Stimulated activated naive CD8-positive, alpha-beta T cell treated with anti-CD3 and anti-CD28 coated beads, Interleukin-15, Interleukin-2, amounts not matched to agents 100 ng/mL and 50 ng/mL, for 24 hours (primary cell): ENCODE results near the gene MYBPC1.
A peak's percentile ranks its signal among the peaks of the same experiment; 100 is the strongest.

Experiments
- H3K27ac Mint-ChIP-seq: one replicate; pipeline ENCODE4 v1.8.0; 2021; ENCODE audit warnings: mild to moderate bottlenecking, mixed read lengths
- H3K27me3 Mint-ChIP-seq: one replicate; pipeline ENCODE4 v1.8.0; 2021; ENCODE audit warnings: mixed read lengths
- H3K36me3 Mint-ChIP-seq: one replicate; pipeline ENCODE4 v1.8.0; 2021; ENCODE audit warnings: low read depth, mixed read lengths
- H3K4me1 Mint-ChIP-seq: one replicate; pipeline ENCODE4 v1.8.0; 2021; ENCODE audit warnings: low read depth, mixed read lengths
- H3K4me3 Mint-ChIP-seq: one replicate; pipeline ENCODE4 v1.8.0; 2021; ENCODE audit warnings: mild to moderate bottlenecking, mixed read lengths
- H3K9me3 Mint-ChIP-seq: one replicate; pipeline ENCODE4 v1.8.0; 2021; ENCODE audit warnings: mixed read lengths

The MYBPC1 gene

DNA sequence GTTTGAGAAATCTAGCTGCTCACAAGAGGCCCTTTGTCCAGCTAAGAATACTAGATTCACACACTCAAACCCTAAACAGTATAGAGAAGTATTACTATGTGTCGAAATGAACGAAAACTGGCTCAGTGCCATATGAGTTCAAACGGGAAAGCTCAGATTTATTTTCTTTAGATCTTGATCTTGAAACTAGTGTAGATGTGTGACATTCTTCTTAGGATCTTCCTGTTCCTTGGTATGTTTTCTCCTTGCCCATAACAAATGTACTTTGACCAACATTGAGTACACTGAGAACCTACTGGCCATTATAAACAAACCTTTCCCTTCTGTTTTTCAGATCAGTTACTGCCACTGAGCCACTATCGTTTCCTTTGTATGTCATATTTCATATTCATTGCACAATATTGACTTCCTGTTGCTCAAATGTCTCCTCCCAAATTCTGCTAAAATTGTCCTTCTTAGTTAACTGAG lies 21.3 kb downstream of the MYBPC1 start:
- H3K4me1 Mint-ChIP-seq = peaks cover 18% of the 10 kb centered on the region
- H3K9me3 Mint-ChIP-seq = no peaks in the 10 kb centered on the region
- H3K4me3 Mint-ChIP-seq = no peak overlapping the region
- peaks cover 3% of the 10 kb centered on the region for H3K27me3 Mint-ChIP-seq
- H3K36me3 Mint-ChIP-seq = no peaks in the 10 kb centered on the region
- no peak overlapping the region for H3K27ac Mint-ChIP-seq

DNA sequence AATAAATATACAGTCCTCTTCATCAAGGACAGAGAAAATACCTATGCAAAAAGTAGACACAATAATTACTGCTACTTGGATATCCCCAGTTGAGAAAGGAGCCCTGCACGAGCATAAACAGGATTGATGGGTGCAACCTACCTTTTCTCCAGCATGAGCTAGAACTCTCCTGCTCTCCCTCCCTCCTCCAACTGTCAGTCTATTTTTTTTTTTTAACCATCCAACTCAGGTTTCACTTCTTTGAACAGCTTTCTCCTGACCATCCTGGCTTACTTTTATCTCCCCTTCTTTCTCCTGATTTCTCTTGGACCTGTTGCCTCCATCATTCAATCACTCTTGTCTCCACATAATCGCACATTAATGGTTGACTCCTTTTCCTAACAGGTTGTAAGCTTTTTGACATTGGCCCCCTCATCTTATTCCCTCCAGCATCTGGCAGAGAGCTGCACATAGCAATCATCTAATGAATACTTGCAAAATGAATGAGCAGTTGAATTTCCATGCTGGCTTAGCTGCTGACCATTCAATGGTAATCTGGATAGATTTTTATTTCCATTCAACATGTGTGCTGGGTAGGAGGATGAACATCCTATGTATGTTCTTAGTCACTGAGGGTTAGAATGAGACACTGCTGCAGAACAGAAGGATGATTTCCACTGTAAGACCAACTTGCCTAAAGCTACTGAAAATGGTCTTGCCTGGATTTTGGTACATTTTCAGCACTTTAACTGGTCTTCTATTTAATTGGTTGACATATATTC lies 24.4 kb downstream of the MYBPC1 start:
- Mint-ChIP-seq H3K27me3 (peaks cover 3% of the 10 kb centered on the region), H3K27ac (no peak overlapping the region), H3K9me3 (no peaks in the 10 kb centered on the region), H3K4me1 (peaks cover 18% of the 10 kb centered on the region), H3K4me3 (no peak overlapping the region), H3K36me3 (no peaks in the 10 kb centered on the region)

DNA sequence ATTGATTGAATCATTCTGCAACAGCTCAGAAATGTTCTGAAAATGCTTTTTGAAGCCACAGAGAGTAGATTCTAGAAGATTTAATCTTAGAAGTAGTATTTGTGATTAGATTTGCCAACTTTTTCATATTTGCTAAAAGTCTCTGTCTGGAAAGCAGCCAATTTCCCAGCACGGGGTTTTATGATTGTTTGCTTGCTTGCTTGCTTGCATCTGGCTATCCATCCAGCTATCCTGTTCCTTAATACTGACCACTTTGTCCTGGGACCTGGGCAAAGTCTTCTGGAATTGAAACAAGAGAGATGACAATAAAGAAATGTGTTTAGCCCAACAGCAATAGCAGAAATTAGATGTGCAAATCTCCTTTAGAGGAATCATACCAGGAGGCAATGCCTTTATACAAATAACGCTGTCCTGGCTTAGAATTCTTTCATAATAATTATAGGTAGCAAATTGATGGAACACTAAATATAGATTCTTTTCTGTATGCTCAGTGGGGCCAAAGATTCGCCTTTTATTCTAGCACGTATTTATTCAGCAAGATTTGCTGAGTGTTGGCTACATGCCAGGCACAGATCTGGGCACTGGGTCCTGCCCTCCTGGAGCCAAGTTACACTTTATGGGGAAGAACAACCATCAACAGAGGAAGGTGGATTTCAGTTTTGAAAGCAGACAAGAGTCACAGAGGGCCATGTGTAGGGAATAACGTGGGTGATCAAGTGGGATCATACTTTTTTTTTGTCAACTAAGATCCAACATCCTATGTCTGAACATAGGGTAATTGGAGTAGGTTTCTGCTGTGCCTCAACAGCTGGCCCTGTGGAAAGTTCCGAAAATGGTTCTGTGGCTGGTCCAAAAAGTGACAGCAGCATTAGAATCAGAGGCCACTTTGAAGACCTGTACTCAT lies 25.3 kb downstream of the MYBPC1 start:
- H3K27me3 Mint-ChIP-seq = peaks cover 3% of the 10 kb centered on the region
- no peaks in the 10 kb centered on the region for H3K36me3 Mint-ChIP-seq
- no peak overlapping the region for H3K27ac Mint-ChIP-seq
- H3K9me3 Mint-ChIP-seq = no peaks in the 10 kb centered on the region
- H3K4me1 Mint-ChIP-seq = peaks cover 18% of the 10 kb centered on the region
- no peak overlapping the region for H3K4me3 Mint-ChIP-seq

DNA sequence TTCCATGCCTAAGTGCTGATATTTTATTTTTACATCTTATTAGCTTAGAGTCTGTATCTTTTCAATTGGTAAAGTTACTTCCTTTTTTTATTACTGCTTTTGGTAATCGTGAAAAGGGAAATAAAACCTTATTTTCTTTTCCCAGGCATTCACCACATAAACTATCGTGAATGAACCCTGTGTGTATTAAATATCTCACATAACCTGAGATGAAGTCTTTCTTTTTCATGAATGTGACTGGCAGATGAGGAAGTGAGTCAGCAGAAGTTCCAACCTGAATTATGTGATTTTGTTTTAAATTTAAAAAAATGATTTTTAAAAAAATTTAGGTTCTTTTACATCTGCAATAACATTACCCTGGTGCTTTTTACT lies 26.0 kb downstream of the MYBPC1 start:
- peaks cover 15% of the 10 kb centered on the region for H3K4me1 Mint-ChIP-seq
- no peaks in the 10 kb centered on the region for H3K9me3 Mint-ChIP-seq
- no peak overlapping the region for H3K27ac Mint-ChIP-seq
- peaks cover 3% of the 10 kb centered on the region for H3K27me3 Mint-ChIP-seq
- no peaks in the 10 kb centered on the region for H3K36me3 Mint-ChIP-seq
- no peak overlapping the region for H3K4me3 Mint-ChIP-seq

DNA sequence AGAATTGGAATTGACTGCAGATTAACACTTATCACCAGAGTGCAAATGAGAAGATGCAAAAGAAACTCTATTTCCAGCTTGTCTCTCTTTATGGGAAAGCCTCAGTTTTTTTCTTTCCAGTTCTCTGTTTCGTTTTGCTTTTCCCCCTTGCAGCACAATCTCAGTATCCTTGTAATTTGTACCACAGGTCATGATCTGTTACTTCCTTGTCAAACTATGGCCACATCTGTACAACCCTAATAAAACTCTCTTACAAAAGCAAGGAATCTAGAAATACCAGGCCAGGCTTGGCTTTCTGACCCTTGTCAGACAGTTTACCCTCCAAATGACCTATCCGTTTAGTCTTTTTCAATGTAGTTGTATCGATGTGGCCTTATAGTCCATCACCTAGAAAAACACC lies 33.9 kb downstream of the MYBPC1 start:
- no peak overlapping the region for H3K27ac Mint-ChIP-seq
- peaks cover 4% of the 10 kb centered on the region for H3K4me1 Mint-ChIP-seq
- H3K9me3 Mint-ChIP-seq = no peaks in the 10 kb centered on the region
- peaks cover 4% of the 10 kb centered on the region for H3K27me3 Mint-ChIP-seq
- H3K36me3 Mint-ChIP-seq = no peaks in the 10 kb centered on the region
- H3K4me3 Mint-ChIP-seq = no peak overlapping the region

DNA sequence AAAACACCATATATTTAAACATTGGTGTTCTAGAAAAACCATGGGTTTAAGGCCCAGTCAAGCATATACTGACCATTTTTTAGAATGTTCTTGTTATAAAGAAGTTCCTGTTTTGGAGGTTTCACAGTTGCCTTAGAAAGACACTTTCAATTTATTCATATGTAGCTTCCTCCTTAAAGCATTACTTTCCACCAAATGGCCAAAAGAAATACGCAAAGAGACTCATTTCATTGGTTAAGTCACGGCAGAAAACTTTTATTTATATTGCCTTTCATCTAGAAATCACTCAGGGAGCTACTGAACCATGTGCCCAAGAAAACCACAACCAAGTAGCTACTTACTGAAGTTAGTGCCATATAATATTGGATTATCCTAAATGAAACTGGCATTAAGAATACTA lies 40.0 kb downstream of the MYBPC1 start:
- Mint-ChIP-seq H3K27me3 (no peaks in the 10 kb centered on the region), H3K4me3 (no peak overlapping the region), H3K36me3 (no peaks in the 10 kb centered on the region), H3K27ac (peak overlapping the region; percentile 23), H3K9me3 (no peaks in the 10 kb centered on the region), H3K4me1 (peaks cover 20% of the 10 kb centered on the region)

DNA sequence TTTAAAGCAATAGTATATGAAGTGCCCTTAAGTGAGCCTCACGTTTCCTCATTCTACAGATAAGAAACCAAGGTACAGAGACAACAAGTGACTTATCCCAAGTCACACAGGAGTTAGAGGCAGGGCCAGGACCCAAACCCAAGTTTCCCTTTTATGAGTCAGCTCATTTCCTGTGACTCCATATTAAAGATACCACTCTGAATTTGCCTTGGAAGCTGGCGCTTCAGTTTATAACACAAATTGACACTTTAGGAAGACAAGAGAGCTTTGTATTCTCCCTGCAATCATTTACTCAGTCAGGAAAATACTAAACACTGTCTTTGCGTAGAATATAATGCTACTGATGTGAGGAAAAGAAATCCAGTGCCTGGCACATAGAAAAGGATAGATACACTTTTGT lies 43.2 kb downstream of the MYBPC1 start:
- peaks cover 23% of the 10 kb centered on the region for H3K27me3 Mint-ChIP-seq
- no peak overlapping the region for H3K4me3 Mint-ChIP-seq
- peaks cover 19% of the 10 kb centered on the region for H3K4me1 Mint-ChIP-seq
- no peaks in the 10 kb centered on the region for H3K36me3 Mint-ChIP-seq
- no peaks in the 10 kb centered on the region for H3K9me3 Mint-ChIP-seq
- H3K27ac Mint-ChIP-seq = no peak overlapping the region

DNA sequence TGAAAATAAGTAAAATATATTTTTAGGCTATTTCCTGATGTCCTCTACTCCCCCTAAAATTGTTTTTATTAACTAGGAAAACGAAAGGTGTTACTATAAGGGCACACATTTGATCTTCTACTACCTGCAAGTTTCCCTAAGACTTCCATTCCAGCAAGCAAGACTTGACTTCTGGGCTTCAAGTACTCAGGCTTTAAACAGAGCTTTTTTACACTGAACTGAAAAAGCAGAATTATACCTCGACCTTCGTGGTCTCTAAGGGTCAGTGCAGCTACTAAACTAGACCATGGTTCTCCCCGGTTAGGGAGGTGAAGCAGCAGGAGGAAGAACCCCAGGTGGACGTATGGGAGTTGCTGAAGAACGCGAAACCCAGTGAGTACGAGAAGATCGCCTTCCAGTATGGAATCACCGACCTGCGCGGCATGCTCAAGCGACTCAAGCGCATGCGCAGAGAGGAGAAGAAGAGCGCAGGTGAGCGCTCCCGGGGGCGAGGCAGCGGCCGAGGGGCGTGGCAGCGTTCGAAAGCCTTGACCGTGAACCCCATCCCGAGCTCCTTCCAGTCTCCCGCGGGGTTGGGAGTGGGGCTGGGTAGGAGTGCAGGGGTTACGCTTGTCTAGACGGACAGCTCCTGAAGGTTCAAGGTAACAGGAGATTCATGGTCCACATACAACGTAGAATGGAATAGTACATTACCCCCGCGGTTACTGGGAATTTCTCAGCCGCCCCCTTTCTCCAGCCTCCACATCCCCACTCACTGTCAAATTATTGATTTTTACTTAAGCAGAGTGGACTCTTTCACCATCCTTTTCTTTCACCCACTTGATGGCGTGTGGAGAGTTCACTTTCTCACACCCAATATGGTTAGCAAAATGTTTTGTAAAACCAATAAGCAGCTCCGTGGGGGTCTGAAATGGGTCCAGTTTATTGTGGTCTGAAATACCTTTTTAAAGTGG lies 47.6 kb downstream of the MYBPC1 start:
- peaks cover 31% of the 10 kb centered on the region for H3K27me3 Mint-ChIP-seq
- H3K4me3 Mint-ChIP-seq = peak overlapping the region; percentile 14
- H3K36me3 Mint-ChIP-seq = no peaks in the 10 kb centered on the region
- H3K9me3 Mint-ChIP-seq = no peaks in the 10 kb centered on the region
- H3K4me1 Mint-ChIP-seq = no peaks in the 10 kb centered on the region
- no peak overlapping the region for H3K27ac Mint-ChIP-seq

DNA sequence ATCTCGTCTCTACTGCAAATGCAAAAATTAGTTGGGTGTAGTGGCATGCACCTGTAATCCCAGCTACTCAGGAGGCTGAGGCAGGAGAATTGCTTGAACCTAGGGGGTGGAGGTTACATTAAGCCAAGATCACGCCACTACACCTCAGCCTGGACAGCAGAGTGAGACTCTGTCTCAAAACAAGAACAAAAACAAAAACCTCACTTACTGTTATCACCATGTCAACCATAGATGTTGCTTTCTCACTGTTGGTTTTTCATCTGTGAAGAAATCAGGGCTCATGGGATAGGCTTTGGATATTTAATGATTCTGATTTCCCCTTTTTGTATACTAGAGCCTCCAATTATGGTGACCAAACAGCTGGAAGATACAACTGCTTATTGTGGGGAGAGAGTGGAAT lies 52.9 kb downstream of the MYBPC1 start:
- H3K4me1 Mint-ChIP-seq = peaks cover 7% of the 10 kb centered on the region
- H3K9me3 Mint-ChIP-seq = no peaks in the 10 kb centered on the region
- H3K27ac Mint-ChIP-seq = peak overlapping the region; percentile 33
- H3K4me3 Mint-ChIP-seq = no peak overlapping the region
- H3K36me3 Mint-ChIP-seq = no peaks in the 10 kb centered on the region
- H3K27me3 Mint-ChIP-seq = peaks cover 27% of the 10 kb centered on the region

DNA sequence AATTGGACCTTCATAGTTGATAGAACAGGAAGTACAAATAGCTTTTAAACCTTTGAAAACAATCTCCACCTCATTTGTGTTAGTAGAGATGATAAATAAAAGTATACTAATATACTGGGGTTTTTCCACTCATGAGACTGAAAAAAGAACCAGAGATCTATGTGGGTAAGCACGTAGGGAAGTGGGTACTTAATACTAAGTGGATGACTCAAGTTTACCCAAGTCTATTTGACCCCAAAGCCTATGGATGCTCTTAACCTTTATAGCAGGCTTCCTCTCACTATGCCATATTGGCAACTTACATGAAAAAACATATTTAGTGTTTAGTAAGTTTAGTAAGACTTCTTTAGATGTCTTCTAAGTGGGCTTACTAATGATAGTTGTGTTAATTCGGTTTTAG lies 53.4 kb downstream of the MYBPC1 start:
- Mint-ChIP-seq H3K4me3 (no peak overlapping the region), H3K27ac (peak overlapping the region; percentile 33), H3K27me3 (peaks cover 25% of the 10 kb centered on the region), H3K9me3 (no peaks in the 10 kb centered on the region), H3K36me3 (no peaks in the 10 kb centered on the region), H3K4me1 (peaks cover 7% of the 10 kb centered on the region)

DNA sequence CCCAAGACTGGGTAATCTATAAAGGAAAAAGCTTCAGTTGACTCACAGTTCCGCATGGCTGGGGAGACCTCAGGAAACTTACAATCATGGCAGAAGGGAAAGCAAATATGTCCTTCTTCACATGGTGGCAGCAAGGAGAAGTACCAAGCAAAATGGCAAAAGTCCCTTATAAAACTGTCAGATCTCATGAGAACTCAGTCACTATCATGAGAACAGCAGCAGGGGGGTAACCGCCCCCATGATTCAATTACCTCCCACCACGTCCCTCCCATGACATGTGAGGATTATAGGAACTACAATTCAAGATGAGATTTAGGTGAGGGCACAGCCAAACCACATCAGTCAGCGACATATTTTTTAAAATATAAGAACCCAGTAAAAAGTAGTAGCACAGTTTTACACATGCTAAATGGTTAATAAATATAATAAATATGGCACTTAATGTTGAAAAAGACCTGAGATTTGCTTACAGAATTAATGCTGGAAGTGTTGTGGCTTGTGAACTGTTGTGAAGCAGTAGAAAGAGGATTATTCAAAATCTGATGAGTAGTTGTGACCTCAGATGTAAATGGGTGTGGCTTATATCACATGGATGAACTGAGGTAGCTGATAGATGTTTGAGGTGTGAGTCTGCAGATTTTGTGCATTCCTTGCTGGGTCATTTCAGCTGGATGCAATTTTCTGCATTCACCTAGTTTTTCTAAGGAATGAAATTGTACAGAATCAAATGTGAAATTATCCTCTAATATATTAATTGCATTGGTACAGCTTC lies 55.8 kb downstream of the MYBPC1 start:
- H3K27me3 Mint-ChIP-seq = peaks cover 32% of the 10 kb centered on the region
- H3K9me3 Mint-ChIP-seq = no peaks in the 10 kb centered on the region
- no peak overlapping the region for H3K4me3 Mint-ChIP-seq
- no peak overlapping the region for H3K27ac Mint-ChIP-seq
- peaks cover 7% of the 10 kb centered on the region for H3K4me1 Mint-ChIP-seq
- no peaks in the 10 kb centered on the region for H3K36me3 Mint-ChIP-seq

DNA sequence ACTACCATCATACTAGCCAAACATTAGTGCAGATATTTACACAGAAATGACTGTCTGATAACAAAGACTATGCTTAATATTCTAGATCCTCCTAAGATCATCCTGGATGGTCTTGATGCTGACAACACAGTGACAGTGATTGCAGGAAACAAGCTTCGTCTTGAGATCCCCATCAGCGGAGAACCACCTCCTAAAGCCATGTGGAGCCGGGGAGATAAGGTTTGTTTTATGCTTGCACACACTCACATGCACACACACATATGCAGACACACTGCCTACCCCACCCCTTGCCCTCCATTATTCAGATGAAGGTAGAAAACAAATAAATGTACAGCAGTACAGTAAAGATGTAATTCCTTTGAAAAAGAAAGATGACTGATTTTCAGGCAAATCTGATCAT lies 58.3 kb downstream of the MYBPC1 start:
- Mint-ChIP-seq H3K4me1 (peaks cover 1% of the 10 kb centered on the region), H3K27ac (no peak overlapping the region), H3K9me3 (no peaks in the 10 kb centered on the region), H3K27me3 (peaks cover 24% of the 10 kb centered on the region), H3K36me3 (no peaks in the 10 kb centered on the region), H3K4me3 (no peak overlapping the region)

DNA sequence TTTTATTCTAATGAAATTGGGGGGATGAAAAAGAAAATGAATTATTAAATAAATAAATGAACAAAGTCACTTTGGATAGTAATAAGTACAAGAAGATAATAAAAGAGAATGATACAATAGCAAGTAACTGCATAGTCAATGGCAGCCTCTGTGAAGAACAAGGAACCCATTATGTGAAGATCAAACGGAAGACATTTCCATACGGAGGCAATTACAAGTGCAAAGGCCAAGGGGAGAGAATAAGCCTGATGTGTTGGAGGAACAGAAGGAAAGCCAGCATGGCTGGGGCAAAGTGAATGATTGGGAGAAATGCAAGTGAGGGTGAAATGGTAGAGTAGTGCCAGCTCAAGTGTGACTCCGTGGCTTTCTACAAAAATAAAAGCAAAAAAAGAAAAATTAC lies 58.7 kb downstream of the MYBPC1 start:
- Mint-ChIP-seq H3K27ac (no peak overlapping the region), H3K36me3 (no peaks in the 10 kb centered on the region), H3K4me3 (no peak overlapping the region), H3K4me1 (no peaks in the 10 kb centered on the region), H3K9me3 (no peaks in the 10 kb centered on the region), H3K27me3 (peaks cover 24% of the 10 kb centered on the region)

DNA sequence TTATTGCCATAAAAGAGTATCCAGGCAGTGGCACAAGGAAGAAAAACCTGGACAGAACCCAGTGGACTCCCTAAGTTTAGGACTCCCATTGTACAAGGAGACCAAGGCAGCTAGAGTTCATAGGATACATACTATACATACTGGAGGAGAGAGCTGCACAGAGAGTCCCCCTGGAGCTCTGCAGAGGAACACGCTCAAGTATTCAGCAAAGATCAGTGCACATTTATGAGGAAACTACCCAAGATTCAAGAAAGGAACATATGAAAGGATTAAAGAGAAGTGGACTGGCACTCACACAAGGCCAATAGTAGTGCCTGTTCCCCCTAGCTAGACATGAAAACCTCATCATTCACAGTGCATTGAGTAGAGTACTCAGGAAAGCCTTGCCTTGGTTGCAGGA lies 59.7 kb downstream of the MYBPC1 start:
- Mint-ChIP-seq H3K27ac (no peak overlapping the region), H3K36me3 (no peaks in the 10 kb centered on the region), H3K4me1 (no peaks in the 10 kb centered on the region), H3K4me3 (no peak overlapping the region), H3K27me3 (peaks cover 21% of the 10 kb centered on the region), H3K9me3 (no peaks in the 10 kb centered on the region)
